Measurements from ENCODE around the gene TMEM109. TPM values are rescaled to one million over a fixed set of nuclear protein-coding genes. Genes with fewer than 3 reads are reported as not detected.
"Not testable (repeated sequence)": the region's sequence is repeated elsewhere in the genome, so short reads cannot be mapped to it uniquely, and the experiment has no call there.

Gene TMEM109
- total RNA-seq, 4 donors from 2014 or later: 79.6 to 150 (median 88.7) TPM

GRCh38 chr11:60905047-60905446 is 8.9 kb upstream of the TMEM109 start:
- no peak for ATAC-seq (ENCODE audit: low FRiP score)
- TF ChIP-seq CTCF (IDR thresholded peaks at IDR 0.05): no peak
- DNase-seq (ENCODE audit: low spot score): no peak

GRCh38 chr11:60905551-60906113 is 8.3 kb upstream of the TMEM109 start:
- ATAC-seq (ENCODE audit: low FRiP score) (peak; percentile 85), DNase-seq (ENCODE audit: low spot score) (no peak)
- no peak for TF ChIP-seq CTCF (IDR thresholded peaks at IDR 0.05)

- no peak for TF ChIP-seq CTCF (IDR thresholded peaks at IDR 0.05)
- ATAC-seq (ENCODE audit: low FRiP score): peak; percentile 92
- peak; percentile 98 for DNase-seq (ENCODE audit: low spot score)
Measured at GRCh38 chr11:60906132-60906972, 7.6 kb upstream of the TMEM109 start, which contains the start of gene PRPF19. PRPF19 (minus strand) TSS chr11:60906585; CDS start chr11:60906382, 203 bp downstream.

- TF ChIP-seq CTCF (IDR thresholded peaks at IDR 0.05): no peak
- DNase-seq (ENCODE audit: low spot score) (no peak), ATAC-seq (ENCODE audit: low FRiP score) (no peak)
Measured at GRCh38 chr11:60908803-60909202, 5.2 kb upstream of the TMEM109 start.

GRCh38 chr11:60909680-60910280 is 4.2 kb upstream of the TMEM109 start:
- DNase-seq (ENCODE audit: low spot score); ATAC-seq (ENCODE audit: low FRiP score): not testable (repeated sequence)

GRCh38 chr11:60910281-60910687 is 3.7 kb upstream of the TMEM109 start:
- no peak for TF ChIP-seq CTCF (IDR thresholded peaks at IDR 0.05)
- DNase-seq (ENCODE audit: low spot score) (no peak), ATAC-seq (ENCODE audit: low FRiP score) (no peak)

- ATAC-seq (ENCODE audit: low FRiP score) (no peak), DNase-seq (ENCODE audit: low spot score) (no peak)
- no peak for TF ChIP-seq CTCF (IDR thresholded peaks at IDR 0.05)
Measured at GRCh38 chr11:60910711-60911380, 3.1 kb upstream of the TMEM109 start.
